Psoas muscle (tissue), 8 donors: Measurements from ENCODE around the gene SRD5A1. TPM values are rescaled to one million over a fixed set of nuclear protein-coding genes. Genes with fewer than 3 reads are reported as not detected.
A peak's percentile ranks its signal among the peaks of the same experiment; 100 is the strongest.

Source experiments
- ATAC-seq, 4 donors: fragments of 200-7000 bp; cut with Tn5 transposase; one replicate each; pipeline ENCODE4 v1.9.1; 2020; ENCODE audit warnings: moderate library complexity in 3 of 4, mild to moderate bottlenecking in 2 of 4
- DNase-seq, 2 donors: peaks; one replicate each; pipeline ENCODE4 v3.0.0-alpha.2; 2020
- H3K27ac ChIP-seq: fragments of 200-600 bp; one replicate; pipeline ENCODE4 v1.8.0; 2022
- H3K27me3 ChIP-seq, 3 donors: fragments of 200-600 bp in 1 of 3; one replicate each; pipeline versions ENCODE4 v1.6.1 to v1.8.0; 2013 to 2022; ENCODE audit warnings: low read length in 2 of 3, mild to moderate bottlenecking in 2 of 3, moderate library complexity in 1 of 3; ENCODE audit not compliant: insufficient read depth in 3 of 3
- H3K36me3 ChIP-seq, 2 donors: fragments of 200-600 bp in 1 of 2; one replicate each; pipeline versions ENCODE4 v1.6.1 to v1.8.0; 2013 to 2022; ENCODE audit warnings: low read depth in 1 of 2, mild to moderate bottlenecking in 1 of 2, moderate library complexity in 1 of 2; ENCODE audit not compliant: insufficient read depth in 1 of 2
- H3K4me1 ChIP-seq: fragments of 200-600 bp; one replicate; pipeline ENCODE4 v1.8.0; 2022
- H3K4me3 ChIP-seq: fragments of 200-600 bp; one replicate; pipeline ENCODE4 v1.8.0; 2022; ENCODE audit warnings: mild to moderate bottlenecking
- H3K9me3 ChIP-seq: fragments of 200-600 bp; one replicate; pipeline ENCODE4 v1.8.0; 2022
- CTCF ChIP-seq: fragments of 200-600 bp; IDR thresholded peaks from one replicate; pipeline ENCODE4 v1.8.0; 2022; ENCODE audit warnings: antibody characterized with exemption
- WGBS, 3 donors: extraction: QIAGEN DNeasy Blood & Tissue Kit; methylation state at CpG; one replicate each; pipeline versions ENCODE4 v1.1.6 to v1.1.7; 2013; 5-methylcytosine and 5-hydroxymethylcytosine counted together
- intact Hi-C, 2 donors: fragments of 100-400 bp; cut with DNase I; formaldehyde crosslinking; loops; one replicate each; pipeline versions ENCODE4 v1.11.0 to v1.14.2; 2022
- polyA plus RNA-seq, 3 donors: library from polyadenylated mRNA; stranded (reverse); fragments of 200-250 nt; gene quantifications; one replicate each; pipeline ENCODE4 v1.2.3, GENCODE V29; 2013
- total RNA-seq, 4 donors: library from RNA; stranded (reverse); fragmentation: NEBNext Ultra II Directional in 2 of 4; extraction: Animal tissue kit (Norgen Biotek cat#: 25700) in 2 of 4; gene quantifications; one replicate each; pipeline versions ENCODE4 v1.2.1 to v1.2.4, GENCODE V29; 2021 to 2023
- donor health status: healthy with polysubstance abuse.
- donor health status: DM: no; HTN: no; CAD: no; lungs with moderate emphysema.
- donor health status: Bipolar disorder and iron deficiency.
- donor health status: healthy.
- donor health status: DM: yes; HTN: yes; CAD: no.
- donor health status: DM: no; HTN: no; CAD: no.
- donor health status: DM: no; HTN: no; CAD: no.
- donor health status: DM: yes; HTN: yes; CAD: no.

Gene SRD5A1
- total and polyA plus RNA-seq, 7 donors = 1.1 to 2.4 (median 1.7) TPM

GRCh38 chr5:6604946-6605345 is 28.3 kb upstream of the SRD5A1 start:
- Histone ChIP-seq H3K27ac (no peak overlapping the region), H3K4me3 (no peak overlapping the region), H3K4me1 (no peaks in the 10 kb centered on the region), H3K27me3 (no peaks in the 10 kb centered on the region), H3K9me3 (no peaks in the 10 kb centered on the region), H3K36me3 (peaks cover 9 to 100% of the 10 kb centered on the region in 2 donors)
- intact Hi-C loops = no loop called here
- DNase-seq = no peak
- no peak for TF ChIP-seq CTCF
- no peak for ATAC-seq
- 89 to 91% (median 90%) methylated on average over 12 of the region's 12 CpGs for WGBS, 3 donors

- no peak overlapping the region for H3K27ac ChIP-seq
- no peak for TF ChIP-seq CTCF
- no peak overlapping the region for H3K4me3 ChIP-seq
These were observed 26.2 kb upstream of the SRD5A1 start for GRCh38 chr5:6606884-6607558.

GRCh38 chr5:6607559-6607936 is 25.7 kb upstream of the SRD5A1 start:
- Histone ChIP-seq H3K27me3 (no peaks in the 10 kb centered on the region), H3K9me3 (no peaks in the 10 kb centered on the region), H3K4me1 (no peaks in the 10 kb centered on the region), H3K36me3 (peaks cover 15 to 100% of the 10 kb centered on the region in 2 donors), H3K27ac (no peak overlapping the region), H3K4me3 (no peak overlapping the region)
- no peak for DNase-seq
- no peak for TF ChIP-seq CTCF
- peak in 1 of 4 donors; percentile 63 for ATAC-seq
- intact Hi-C loops = no loop called here
- 35 to 94% (median 87%) methylated on average over 5 of the region's 5 CpGs for WGBS, 3 donors

More at GRCh38 chr5:6606884-6607558, 26.2 kb upstream of the SRD5A1 start:
- no peaks in the 10 kb centered on the region for H3K9me3 ChIP-seq
- DNase-seq (no peak), ATAC-seq (no peak)
- 83 to 96% (median 95%) methylated on average over 9 of the region's 9 CpGs for WGBS, 3 donors
- H3K4me1 ChIP-seq = no peaks in the 10 kb centered on the region
- H3K36me3 ChIP-seq = peaks cover 11 to 100% of the 10 kb centered on the region in 2 donors
- intact Hi-C loops = no loop called here
- H3K27me3 ChIP-seq = no peaks in the 10 kb centered on the region

GRCh38 chr5:6608016-6608415 is 25.2 kb upstream of the SRD5A1 start:
- Histone ChIP-seq H3K27me3 (no peaks in the 10 kb centered on the region), H3K4me1 (no peaks in the 10 kb centered on the region), H3K27ac (no peak overlapping the region), H3K9me3 (no peaks in the 10 kb centered on the region), H3K36me3 (peaks cover 15 to 100% of the 10 kb centered on the region in 2 donors), H3K4me3 (no peak overlapping the region)
- WGBS, 3 donors = 93 to 94% (median 93%) methylated on average over 3 of the region's 3 CpGs
- no peak for TF ChIP-seq CTCF
- intact Hi-C loops = no loop called here
- no peak for ATAC-seq
- DNase-seq = no peak
